Skeletal muscle tissue (tissue), 4 donors: ENCODE data around the gene CARD18. TPM values are rescaled to one million over a fixed set of nuclear protein-coding genes. Genes with fewer than 3 reads are reported as not detected.

Experiments used
- H3K27ac ChIP-seq: one replicate; pipeline ENCODE4 v1.7.0; 2013; ENCODE audit warnings: mild to moderate bottlenecking, low read depth, low read length, inconsistent platforms
- H3K27me3 ChIP-seq, 3 donors: one replicate each; pipeline ENCODE4 v1.7.0; 2013; ENCODE audit warnings: low read length in 3 of 3; ENCODE audit not compliant: control insufficient read depth in 3 of 3, insufficient read depth in 3 of 3
- H3K36me3 ChIP-seq, 3 donors: one replicate each; pipeline ENCODE4 v1.7.0; 2013; ENCODE audit warnings: low read length in 3 of 3; ENCODE audit not compliant: control insufficient read depth in 3 of 3, insufficient read depth in 3 of 3
- H3K4me1 ChIP-seq, 3 donors: one replicate each; pipeline ENCODE4 v1.7.0; 2013; ENCODE audit warnings: low read length in 3 of 3, mild to moderate bottlenecking in 3 of 3; ENCODE audit not compliant: control insufficient read depth in 3 of 3, insufficient read depth in 3 of 3
- H3K4me3 ChIP-seq, 3 donors: one replicate each; pipeline ENCODE4 v1.7.0; 2013; ENCODE audit warnings: low read length in 3 of 3
- H3K9ac ChIP-seq, 3 donors: one replicate each; pipeline ENCODE4 v1.7.0; 2013; ENCODE audit warnings: low read length in 3 of 3, mild to moderate bottlenecking in 3 of 3, moderate library complexity in 2 of 3, low read depth in 1 of 3
- H3K9me3 ChIP-seq, 3 donors: one replicate each; pipeline ENCODE4 v1.7.0; 2013; ENCODE audit warnings: low read length in 3 of 3; ENCODE audit not compliant: control insufficient read depth in 3 of 3
- total RNA-seq: library from RNA; depleted of rRNA; stranded (reverse); fragments of >200 nt; gene quantifications from one replicate; pipeline ENCODE4 v1.2.3, GENCODE V29; 2014
- donor health status: Osteomylitis.

CARD18 gene
- total RNA-seq, 1 donor from 2014 or later: not detected

DNA sequence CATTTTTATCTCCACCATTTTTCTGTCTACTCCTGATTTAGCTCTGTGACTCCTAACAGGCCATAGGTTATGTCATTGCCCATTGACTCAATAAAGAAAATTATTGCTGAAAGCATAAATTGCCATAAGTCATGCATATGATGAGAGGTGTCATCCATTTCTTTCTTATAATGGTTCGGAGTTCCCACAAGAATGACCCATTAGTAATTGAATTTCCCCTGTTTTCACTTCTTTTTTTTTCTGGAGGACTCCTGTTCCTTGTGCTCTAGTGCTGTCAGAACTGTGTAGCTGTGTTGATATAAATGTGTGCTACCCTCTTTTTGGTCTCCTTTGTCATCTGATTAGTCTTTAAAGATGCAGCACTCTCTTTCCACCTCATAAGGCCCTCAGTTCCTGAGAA lies 22.9 kb upstream of the CARD18 start:
- Histone ChIP-seq H3K4me1 (no peaks in the 10 kb centered on the region), H3K4me3 (no peak overlapping the region), H3K9ac (no peak overlapping the region), H3K27me3 (no peaks in the 10 kb centered on the region), H3K27ac (no peak overlapping the region), H3K9me3 (no peaks in the 10 kb centered on the region), H3K36me3 (no peaks in the 10 kb centered on the region)

DNA sequence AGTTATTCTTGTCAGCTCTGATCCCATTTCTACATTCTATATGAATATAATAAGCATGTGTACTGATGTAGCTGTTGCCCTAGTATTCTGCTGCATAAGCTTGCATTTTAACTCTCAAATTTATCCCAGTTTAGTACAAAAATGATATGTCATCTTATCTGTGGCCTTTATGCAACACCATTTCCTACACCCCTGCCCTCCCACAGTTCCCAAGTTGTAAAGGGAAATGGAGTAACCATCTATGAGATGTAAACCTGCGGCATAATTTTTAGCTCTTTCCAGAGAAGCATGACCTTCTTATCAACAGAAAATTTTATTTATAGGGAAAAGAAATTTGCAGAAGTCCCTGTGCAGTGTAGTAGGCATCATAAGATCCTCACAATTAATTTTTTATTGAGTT lies 18.9 kb upstream of the CARD18 start:
- Histone ChIP-seq H3K9ac (no peak overlapping the region), H3K4me1 (no peaks in the 10 kb centered on the region), H3K9me3 (no peaks in the 10 kb centered on the region), H3K27ac (no peak overlapping the region), H3K27me3 (no peaks in the 10 kb centered on the region), H3K4me3 (no peak overlapping the region), H3K36me3 (no peaks in the 10 kb centered on the region)

DNA sequence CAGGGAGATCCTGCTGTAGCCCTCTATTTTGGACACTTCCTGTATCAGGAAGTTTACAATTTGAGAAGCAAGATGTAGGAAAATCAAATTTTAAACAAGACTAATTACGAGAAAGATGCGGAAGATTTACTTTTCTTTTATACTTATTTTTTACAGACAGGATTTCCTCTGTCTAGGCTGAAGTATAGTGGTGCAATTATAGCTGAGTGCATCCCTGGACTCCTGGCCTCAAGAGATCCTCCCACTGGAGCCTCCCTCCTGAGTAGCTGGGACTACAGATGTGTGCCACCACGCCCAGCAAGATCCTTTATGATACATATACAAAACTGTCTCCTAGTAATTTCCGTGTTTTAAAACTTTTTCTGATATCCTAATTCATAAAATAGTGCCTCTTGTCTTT lies 17.2 kb upstream of the CARD18 start:
- Histone ChIP-seq H3K4me1 (no peaks in the 10 kb centered on the region), H3K9ac (no peak overlapping the region), H3K36me3 (no peaks in the 10 kb centered on the region), H3K27me3 (no peaks in the 10 kb centered on the region), H3K27ac (no peak overlapping the region), H3K4me3 (no peak overlapping the region), H3K9me3 (no peaks in the 10 kb centered on the region)

DNA sequence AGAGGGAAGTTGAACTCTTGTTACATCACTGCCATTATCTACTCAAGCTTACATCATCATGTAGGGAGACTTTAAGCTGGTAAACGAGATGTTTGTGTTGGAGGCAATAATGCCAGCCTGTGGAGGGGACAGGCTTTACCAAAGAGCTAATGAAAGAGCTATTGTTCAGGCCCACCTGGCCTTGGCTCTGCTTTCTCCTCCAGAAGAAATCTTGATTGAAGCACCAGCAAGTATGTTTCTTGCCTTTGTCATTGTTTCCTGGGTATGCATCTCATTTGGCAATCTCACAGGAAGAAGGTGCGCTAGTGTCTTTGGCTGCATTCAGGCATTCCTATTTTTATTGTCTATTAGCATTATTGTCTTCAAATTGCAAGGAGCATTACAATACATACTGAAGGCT lies 16.7 kb upstream of the CARD18 start:
- no peaks in the 10 kb centered on the region for H3K4me1 ChIP-seq
- no peaks in the 10 kb centered on the region for H3K27me3 ChIP-seq
- H3K4me3 ChIP-seq: peak overlapping the region in 1 of 3 donors; percentile 3
- H3K9ac ChIP-seq: no peak overlapping the region
- H3K36me3 ChIP-seq: no peaks in the 10 kb centered on the region
- no peak overlapping the region for H3K27ac ChIP-seq
- H3K9me3 ChIP-seq: no peaks in the 10 kb centered on the region

DNA sequence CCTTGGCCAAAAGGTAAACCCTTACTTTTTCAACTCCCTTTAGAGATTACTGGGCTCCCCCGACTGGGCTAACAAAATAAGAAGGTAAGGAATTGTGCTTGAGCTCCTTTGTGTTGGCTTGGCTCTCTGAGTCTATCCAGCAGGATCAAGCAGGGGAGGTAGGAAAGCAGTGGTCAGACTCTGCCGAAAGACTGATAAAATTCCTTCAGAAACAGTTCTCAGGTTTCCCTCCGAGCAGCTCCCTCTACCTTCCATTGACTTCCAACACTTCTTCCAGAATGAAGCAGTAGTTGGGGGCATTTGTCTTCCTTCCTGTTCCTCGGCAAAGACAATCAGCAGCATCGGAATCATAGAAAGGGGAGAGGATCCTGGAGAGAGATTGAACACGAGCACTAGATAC lies 16.1 kb upstream of the CARD18 start:
- no peaks in the 10 kb centered on the region for H3K27me3 ChIP-seq
- H3K9me3 ChIP-seq: no peaks in the 10 kb centered on the region
- no peak overlapping the region for H3K27ac ChIP-seq
- H3K36me3 ChIP-seq: no peaks in the 10 kb centered on the region
- H3K9ac ChIP-seq: no peak overlapping the region
- H3K4me1 ChIP-seq: no peaks in the 10 kb centered on the region
- no peak overlapping the region for H3K4me3 ChIP-seq

DNA sequence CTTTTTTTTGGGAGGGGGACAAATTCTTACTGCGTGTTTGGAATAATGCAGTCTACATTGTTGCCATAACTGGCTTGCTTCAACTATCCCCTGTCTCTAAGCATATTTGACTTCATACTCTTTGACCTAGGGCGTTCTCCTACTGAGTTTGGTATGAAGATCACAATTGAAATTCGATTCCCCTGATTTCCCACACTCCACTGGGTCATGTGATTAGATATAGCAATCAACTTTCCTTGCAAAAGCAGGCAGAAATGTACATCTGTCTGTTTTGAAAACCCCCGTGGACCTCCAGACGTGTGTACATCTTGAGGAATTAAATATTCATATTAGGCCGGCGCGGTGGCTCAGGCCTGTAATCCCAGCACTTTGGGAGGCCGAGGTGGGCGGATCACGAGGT lies 13.8 kb upstream of the CARD18 start:
- H3K27me3 ChIP-seq: no peaks in the 10 kb centered on the region
- no peak overlapping the region for H3K27ac ChIP-seq
- H3K9me3 ChIP-seq: no peaks in the 10 kb centered on the region

DNA sequence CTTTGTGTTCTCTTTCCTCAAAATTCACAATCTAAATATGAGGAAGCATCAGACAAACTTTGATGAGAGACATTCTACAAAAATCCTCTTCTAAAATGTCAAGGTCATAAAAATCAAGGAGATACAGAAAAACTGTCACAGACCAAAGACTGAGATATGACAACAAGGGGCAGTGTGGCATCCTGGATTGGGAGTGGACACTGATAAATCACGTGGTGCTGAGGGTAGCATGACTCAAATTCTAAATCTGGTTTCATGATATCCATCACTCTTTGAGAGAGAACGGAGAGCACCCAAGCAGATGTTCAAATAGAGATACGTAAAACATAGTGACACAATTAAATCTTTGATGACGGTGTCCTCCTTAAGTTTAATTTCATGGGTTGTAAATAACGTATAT lies 13.0 kb upstream of the CARD18 start:
- no peak overlapping the region for H3K27ac ChIP-seq
- no peaks in the 10 kb centered on the region for H3K9me3 ChIP-seq
- no peaks in the 10 kb centered on the region for H3K27me3 ChIP-seq
- H3K9ac ChIP-seq: no peak overlapping the region
- H3K4me3 ChIP-seq: no peak overlapping the region
- no peaks in the 10 kb centered on the region for H3K4me1 ChIP-seq
- no peaks in the 10 kb centered on the region for H3K36me3 ChIP-seq

More for the DNA sequence above, 13.8 kb upstream of the CARD18 start:
- Histone ChIP-seq H3K36me3 (no peaks in the 10 kb centered on the region), H3K9ac (no peak overlapping the region), H3K4me3 (no peak overlapping the region), H3K4me1 (no peaks in the 10 kb centered on the region)

DNA sequence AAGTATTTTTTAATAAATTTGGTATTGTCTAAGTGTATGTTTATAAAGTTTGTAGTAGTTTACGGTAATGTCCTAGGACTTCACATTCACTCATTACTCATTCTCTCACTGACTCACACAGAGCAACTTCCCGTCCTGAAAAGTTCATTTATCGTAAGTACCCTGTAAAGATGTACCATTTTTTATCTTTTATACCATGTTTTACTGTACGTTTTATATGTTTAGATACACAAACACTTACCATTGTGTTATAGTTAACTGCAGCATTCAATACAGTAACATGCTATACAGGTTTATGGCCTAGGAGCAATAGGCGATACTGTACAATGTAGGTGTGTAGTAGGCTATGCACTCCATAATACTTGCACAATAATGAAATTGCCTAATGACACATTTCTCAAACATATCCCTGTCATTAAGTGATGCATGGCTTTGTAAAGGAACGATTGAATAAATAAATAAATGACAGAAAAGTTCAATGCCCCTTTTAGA lies 12.5 kb upstream of the CARD18 start:
- no peak overlapping the region for H3K27ac ChIP-seq
- no peaks in the 10 kb centered on the region for H3K4me1 ChIP-seq
- H3K27me3 ChIP-seq: no peaks in the 10 kb centered on the region

DNA sequence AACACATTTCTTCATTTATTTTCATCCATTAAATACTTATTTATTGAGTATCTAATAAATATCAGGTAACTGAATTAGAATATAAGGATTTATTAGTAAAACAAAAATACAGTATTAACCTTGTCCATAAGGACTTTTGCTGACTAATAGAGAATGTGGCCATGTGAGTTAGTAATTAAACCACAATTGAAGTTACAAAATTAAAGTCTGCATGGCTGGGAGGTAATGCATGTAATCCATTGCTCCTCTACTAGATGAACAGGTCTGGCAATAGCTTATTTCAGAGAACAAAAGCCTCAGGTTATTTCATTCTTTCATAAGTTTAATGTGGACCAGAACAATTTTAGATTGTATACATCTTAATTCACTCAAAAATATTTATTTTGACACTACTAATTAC lies 9.9 kb upstream of the CARD18 start:
- H3K4me1 ChIP-seq: no peaks in the 10 kb centered on the region

More for the DNA sequence above, 12.5 kb upstream of the CARD18 start:
- H3K4me3 ChIP-seq: no peak overlapping the region
- no peaks in the 10 kb centered on the region for H3K36me3 ChIP-seq
- no peak overlapping the region for H3K9ac ChIP-seq
- H3K9me3 ChIP-seq: no peaks in the 10 kb centered on the region

DNA sequence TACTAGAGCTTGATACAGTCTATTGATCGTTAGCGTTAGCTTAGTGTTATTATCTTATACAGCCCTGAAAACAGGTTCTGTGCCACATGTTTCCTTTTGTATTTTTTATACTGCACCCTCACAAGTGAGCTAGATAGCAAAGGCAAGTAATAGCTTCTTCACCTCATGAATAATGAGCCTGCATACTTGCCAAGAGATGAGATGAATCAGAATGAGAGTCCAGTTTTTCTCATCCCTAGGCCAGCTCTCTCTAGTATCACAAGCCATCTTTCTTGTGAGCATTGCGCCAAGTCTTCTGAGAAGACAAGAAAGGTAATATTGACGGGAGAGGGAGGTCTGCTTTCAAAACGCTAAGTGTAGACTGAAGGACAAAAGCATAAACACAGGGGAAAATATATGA lies 8.7 kb upstream of the CARD18 start:
- no peaks in the 10 kb centered on the region for H3K36me3 ChIP-seq
- no peak overlapping the region for H3K4me3 ChIP-seq
- H3K27me3 ChIP-seq: no peaks in the 10 kb centered on the region
- H3K4me1 ChIP-seq: no peaks in the 10 kb centered on the region
- H3K27ac ChIP-seq: no peak overlapping the region
- no peaks in the 10 kb centered on the region for H3K9me3 ChIP-seq
- H3K9ac ChIP-seq: no peak overlapping the region

More for the DNA sequence above, 9.9 kb upstream of the CARD18 start:
- H3K36me3 ChIP-seq: no peaks in the 10 kb centered on the region
- H3K9ac ChIP-seq: no peak overlapping the region
- no peaks in the 10 kb centered on the region for H3K9me3 ChIP-seq
- H3K27me3 ChIP-seq: no peaks in the 10 kb centered on the region
- no peak overlapping the region for H3K4me3 ChIP-seq
- no peak overlapping the region for H3K27ac ChIP-seq

DNA sequence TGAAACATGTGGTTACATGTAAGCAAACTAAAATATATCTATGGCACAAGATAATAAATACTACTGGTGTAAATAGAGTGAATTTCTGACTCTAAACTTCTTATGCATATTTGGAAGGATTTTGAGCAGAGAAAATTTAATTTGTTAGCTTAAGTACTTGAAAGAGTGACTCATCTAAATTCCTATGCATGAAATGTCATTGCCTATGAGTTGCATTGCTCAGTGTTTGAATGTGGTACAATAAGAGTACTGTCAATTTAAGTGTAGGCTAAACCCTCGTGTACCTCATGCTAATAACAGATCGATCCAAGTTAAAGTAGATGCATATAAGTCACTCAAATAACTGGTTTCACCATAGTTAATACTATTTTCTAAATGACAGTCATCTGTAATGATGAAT lies 5.3 kb upstream of the CARD18 start:
- Histone ChIP-seq H3K9ac (no peak overlapping the region), H3K27ac (no peak overlapping the region)

More for the DNA sequence above, 5.3 kb upstream of the CARD18 start:
- Histone ChIP-seq H3K4me3 (no peak overlapping the region), H3K9me3 (no peaks in the 10 kb centered on the region), H3K4me1 (no peaks in the 10 kb centered on the region), H3K27me3 (no peaks in the 10 kb centered on the region), H3K36me3 (no peaks in the 10 kb centered on the region)
